Posterior cingulate gyrus (tissue), 11 donors: Measurements from ENCODE around the gene PASK.
A peak's percentile ranks its signal among the peaks of the same experiment; 100 is the strongest.

Source experiments
- DNase-seq, 10 donors: peaks; one replicate each; pipeline versions ENCODE4 v3.0.0 to v3.0.0-alpha.2; 2020 to 2021; ENCODE audit warnings: mixed read lengths in 3 of 10
- intact Hi-C: fragments of 100-400 bp; cut with DNase I; formaldehyde crosslinking; loops from one replicate; pipeline ENCODE4 v1.15.1; 2023

Gene PASK

DNA sequence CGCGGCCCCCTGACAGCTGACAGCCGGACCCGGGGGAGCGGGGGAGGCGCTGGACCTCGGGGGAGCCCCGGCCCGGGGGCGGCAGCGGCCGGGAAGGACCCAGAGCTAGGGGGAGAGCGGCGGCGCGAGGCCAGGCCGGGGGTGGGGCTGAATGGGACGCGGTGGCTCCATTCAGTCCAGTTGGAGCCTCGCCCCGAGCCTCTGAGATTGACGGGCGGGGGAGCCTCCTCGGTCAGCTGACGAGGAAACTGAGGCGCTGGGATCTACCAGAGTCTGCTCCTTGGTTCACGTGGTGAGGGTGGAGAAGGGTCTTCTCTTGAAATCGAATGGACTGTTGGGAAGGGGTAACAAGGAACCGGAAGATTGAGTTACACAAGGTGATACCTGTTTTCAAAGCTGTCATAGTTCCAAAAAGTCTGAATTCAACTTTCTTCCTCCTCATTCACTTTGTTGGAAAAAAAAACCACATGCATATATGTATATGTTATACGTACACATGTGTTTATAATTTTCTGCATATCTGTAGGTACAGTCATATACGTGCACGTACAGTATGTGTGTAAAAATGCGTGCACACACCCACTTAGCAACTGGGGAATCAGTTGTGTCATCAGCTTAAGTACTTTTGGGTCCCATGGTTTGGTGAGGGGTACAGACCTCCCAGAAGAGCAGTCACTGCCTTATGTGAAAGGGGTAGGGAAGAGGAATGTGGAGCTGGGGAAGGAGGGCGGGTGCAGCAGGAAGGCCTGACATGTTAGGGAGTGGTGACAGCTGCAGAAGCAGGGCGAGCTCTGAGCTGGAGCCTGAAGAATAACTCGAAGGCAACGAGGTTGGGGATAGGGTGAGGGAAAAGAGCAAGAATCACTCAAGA lies 1.6 kb upstream of the PASK start:
- DNase-seq, result peak in 9 of 10 donors; percentile 28 to 89 (median 48)
- intact Hi-C loops, result loop anchor here (2.0 to 10.0 kb wide), 2 partner anchors 48 to 84 kb away; partner anchors contain the start of gene MTERF4

DNA sequence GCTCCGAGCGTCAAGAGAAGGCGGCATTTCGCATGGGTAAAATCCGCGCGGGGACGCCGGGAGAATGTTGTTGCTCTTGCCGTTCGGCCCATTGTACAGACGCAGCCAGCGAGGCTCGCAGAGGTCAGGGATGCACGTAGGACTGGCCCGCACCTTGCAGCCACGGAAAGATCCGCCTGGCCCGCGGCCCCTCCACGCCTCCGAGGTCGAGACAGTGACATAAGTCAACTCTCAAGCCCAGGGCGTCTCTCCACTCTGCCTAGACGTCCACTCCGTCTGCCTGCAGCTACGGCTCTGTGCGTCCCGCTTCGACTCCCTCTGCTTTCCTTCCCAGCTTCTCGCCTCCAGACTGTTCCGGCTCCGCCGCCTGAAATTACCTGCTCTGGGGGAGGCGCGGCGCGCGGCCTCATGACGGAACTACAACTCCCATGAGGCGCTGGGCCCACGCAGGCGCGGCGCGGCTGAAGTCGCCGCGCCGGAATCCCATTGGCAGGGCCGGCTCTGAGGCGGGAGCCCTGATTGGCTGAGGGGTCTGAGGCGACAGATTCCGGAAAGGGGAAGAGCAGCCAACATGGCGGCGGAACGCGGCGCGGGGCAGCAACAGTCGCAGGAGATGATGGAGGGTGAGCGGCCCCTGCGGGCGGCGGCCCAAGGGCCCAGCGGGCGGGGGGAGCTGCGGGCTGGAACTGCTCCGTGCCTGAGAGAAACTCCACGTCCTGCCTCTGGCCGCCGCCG lies 820 bp upstream of the PASK start, which contains the start of gene PPP1R7:
TSS of gene PPP1R7 (plus strand) at position 543 of the 735 bp plus-strand sequence. CDS start at position 572, 29 bp downstream.
- intact Hi-C loops, result loop anchor here (2.0 to 10.0 kb wide), 2 partner anchors 47 to 85 kb away; partner anchors contain the start of gene MTERF4
- peak; percentile 90 to 99 (median 94) for DNase-seq

DNA sequence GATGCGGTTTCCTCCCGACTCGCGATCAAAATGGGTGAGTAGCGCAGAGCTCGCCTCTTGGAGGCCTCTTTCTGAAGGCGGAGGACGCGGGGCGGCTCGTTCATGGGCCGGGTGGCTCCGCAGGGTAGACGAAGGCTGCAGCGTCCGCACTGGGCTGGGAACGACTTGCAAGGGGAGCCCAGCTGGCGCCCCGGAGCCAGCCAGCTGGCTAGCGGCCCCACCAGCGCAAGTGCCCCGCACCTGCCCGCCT lies 328 bp upstream of the PASK start:
- no peak for DNase-seq
- intact Hi-C loops, result no loop called here

GRCh38 chr2:241148239-241148638 lies 1.0 kb downstream of the PASK start:
- peak in 1 of 10 donors; percentile 23 for DNase-seq
- intact Hi-C loops, result no loop called here

DNA sequence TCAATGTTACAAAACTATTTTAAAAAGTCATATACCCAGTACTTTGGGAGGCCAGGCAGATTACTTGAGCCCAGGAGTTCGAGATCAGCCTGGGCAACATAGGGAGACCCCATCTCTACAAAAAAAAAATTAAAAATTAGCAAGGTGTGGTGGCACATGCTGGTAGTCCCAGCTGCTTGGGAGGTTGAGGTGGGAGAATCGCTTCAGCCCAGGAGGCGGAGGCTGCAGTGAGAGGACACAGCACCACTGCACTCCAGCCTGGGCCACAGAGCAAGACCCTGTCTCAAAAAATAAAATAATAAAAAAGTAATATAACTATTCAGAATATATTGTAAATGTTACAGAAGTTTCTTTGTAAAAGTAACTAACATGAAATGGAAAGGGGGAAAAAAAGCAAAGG lies 1.9 kb downstream of the PASK start:
- peak in 3 of 10 donors; percentile 25 to 75 (median 39) for DNase-seq
- intact Hi-C loops, result no loop called here

DNA sequence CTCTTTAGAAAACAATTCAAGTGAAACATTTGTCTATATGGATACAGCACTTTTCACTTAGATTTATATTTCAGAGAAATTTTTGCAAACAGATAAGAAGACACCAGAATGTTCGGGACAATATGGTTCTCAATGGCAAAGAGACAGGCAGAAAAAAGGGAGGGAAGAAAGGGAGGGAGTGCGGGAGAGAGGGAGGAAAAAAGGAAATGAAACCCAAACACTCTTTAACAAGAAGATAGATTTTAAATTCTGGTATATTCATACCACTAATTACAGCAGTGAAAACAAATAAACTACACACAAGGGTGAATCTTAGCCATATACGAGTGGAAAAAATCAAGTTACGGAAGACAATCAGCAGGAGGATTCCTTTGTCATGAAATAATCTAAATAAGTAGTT lies 3.0 kb downstream of the PASK start:
- intact Hi-C loops, result no loop called here
- no peak for DNase-seq

GRCh38 chr2:241142593-241142992 lies 6.7 kb downstream of the PASK start:
- DNase-seq, result peak in 2 of 10 donors; percentile 12 to 18
- intact Hi-C loops, result no loop called here

DNA sequence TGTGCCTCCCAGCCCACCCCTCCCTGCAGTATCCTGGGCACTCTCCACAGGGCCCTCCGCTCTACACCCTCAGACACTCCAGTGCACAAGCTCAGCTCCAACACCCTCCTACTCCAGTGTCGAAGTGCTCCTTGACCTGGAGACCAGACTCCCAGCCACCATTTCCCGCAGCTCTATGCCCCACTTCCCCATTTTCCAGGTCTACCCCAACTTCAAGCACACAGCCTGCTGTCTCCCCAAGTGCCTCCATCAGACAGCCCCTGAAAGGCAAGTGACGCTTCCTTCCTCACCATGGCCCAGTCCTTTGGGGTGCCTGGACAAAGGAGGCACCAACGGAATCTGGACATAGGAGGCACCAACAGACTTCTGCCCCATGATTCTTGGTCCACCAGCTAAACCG lies 7.2 kb downstream of the PASK start:
- DNase-seq, result peak in 1 of 10 donors; percentile 21
- intact Hi-C loops, result no loop called here

GRCh38 chr2:241141214-241141770 lies 8.0 kb downstream of the PASK start:
- peak in 1 of 10 donors; percentile 26 for DNase-seq
- intact Hi-C loops, result no loop called here

GRCh38 chr2:241140445-241140840 lies 8.8 kb downstream of the PASK start:
- intact Hi-C loops, result no loop called here
- DNase-seq, result peak in 1 of 10 donors; percentile 36

DNA sequence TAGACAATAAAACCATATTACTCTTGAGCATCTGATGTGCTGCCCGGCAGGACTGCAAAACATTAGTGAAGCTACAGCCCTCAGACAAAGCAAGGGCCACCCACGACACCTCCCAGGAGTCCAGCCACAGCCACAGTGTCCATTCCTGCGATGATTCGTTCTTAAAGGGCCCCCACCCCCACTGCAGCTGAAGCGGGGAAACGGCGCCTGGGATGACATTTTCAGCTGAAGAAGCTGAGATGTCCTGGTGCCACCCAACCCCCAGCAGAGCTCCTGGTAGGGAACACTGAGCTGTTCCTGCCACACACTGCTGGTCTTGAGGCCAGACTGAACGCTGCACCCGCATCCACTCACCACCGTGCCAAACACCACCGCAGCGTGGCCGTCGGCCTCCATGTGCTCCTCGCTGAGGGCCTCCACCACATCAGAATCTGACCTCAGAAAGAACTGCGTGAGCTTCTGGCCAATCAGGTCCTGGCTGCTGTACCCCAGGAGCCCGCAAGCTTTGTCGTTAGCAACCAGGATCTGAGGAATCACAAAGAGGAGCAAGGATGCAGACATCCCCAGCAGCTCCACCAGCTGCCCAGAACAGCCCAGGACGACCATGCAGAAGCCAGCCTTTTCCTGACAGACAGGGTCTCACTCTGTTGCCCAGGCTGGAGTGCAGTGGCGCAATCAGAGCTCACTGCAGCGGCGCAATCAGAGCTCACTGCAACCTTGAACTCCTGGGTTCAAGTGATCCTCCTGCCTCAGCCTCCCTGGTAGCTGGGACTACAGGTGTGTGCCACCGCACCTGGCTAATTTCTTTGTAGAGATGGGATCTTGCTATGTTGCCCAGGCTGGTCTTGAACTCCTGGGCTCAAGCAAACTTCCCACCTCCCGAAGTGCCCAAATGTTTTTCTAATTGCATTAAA lies 9.5 kb downstream of the PASK start:
- DNase-seq, result peak in 2 of 10 donors; percentile 49 to 53
- intact Hi-C loops, result no loop called here

GRCh38 chr2:241138471-241138870 lies 10.8 kb downstream of the PASK start:
- intact Hi-C loops, result no loop called here
- peak in 1 of 10 donors; percentile 13 for DNase-seq

GRCh38 chr2:241137276-241138190 lies 11.7 kb downstream of the PASK start:
- peak in 1 of 10 donors; percentile 76 for DNase-seq
- intact Hi-C loops, result no loop called here

GRCh38 chr2:241136661-241137260 lies 12.5 kb downstream of the PASK start:
- intact Hi-C loops, result no loop called here
- DNase-seq, result peak in 1 of 10 donors; percentile 53

GRCh38 chr2:241136191-241136590 lies 13.1 kb downstream of the PASK start:
- peak in 1 of 10 donors; percentile 69 for DNase-seq
- intact Hi-C loops, result no loop called here

DNA sequence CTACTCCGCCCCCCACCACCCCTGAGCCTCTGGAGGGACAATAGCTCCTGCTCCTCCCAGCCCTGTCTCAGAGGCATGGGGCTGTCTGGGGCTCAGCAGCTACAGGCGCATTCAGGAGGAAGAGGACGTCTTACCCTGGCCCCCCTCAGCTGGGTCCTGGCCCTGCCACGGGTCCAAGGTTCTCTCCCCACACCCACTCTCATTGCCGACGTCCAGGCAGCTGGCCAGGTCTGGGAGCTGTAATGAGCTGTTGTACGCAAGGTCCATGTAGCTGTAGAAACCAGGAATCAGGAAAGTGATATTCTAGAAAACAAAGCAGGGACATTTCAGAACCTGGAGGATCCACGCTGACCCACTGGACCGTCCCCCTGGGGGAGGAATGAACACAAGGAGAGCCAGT lies 13.5 kb downstream of the PASK start:
- peak in 2 of 10 donors; percentile 25 to 51 for DNase-seq
- intact Hi-C loops, result no loop called here

- intact Hi-C loops, result no loop called here
- DNase-seq, result peak in 1 of 10 donors; percentile 46
Measured at GRCh38 chr2:241134711-241135110, 14.6 kb downstream of the PASK start.

- intact Hi-C loops, result no loop called here
- DNase-seq, result peak in 2 of 10 donors; percentile 30 to 63
Measured at GRCh38 chr2:241133436-241133820, 15.8 kb downstream of the PASK start.
